Measurements from ENCODE around the gene KRT40.

DNA sequence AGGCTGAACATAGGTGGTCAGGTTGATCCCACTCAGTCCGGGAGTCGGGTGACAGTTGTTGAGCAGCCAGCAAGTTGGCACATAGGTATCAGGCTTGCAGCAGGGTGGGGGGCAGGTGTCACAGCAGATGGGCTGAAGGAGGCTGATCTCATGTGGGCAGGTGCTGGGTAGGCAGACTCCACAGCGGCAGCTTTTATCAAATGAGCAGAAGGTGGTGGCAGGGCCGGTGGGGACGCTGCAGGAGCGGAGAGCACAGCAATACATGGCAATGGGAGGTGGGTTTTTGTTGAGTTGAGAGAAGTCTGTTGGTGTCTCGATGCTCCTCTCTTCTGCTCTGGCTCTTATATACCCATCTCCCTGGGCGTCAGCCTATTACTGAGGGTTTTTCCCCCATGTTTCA is 24.7 kb upstream of the KRT40 start, which contains the start of gene KRTAP3-1:
- TF ChIP-seq, protein P1, sequence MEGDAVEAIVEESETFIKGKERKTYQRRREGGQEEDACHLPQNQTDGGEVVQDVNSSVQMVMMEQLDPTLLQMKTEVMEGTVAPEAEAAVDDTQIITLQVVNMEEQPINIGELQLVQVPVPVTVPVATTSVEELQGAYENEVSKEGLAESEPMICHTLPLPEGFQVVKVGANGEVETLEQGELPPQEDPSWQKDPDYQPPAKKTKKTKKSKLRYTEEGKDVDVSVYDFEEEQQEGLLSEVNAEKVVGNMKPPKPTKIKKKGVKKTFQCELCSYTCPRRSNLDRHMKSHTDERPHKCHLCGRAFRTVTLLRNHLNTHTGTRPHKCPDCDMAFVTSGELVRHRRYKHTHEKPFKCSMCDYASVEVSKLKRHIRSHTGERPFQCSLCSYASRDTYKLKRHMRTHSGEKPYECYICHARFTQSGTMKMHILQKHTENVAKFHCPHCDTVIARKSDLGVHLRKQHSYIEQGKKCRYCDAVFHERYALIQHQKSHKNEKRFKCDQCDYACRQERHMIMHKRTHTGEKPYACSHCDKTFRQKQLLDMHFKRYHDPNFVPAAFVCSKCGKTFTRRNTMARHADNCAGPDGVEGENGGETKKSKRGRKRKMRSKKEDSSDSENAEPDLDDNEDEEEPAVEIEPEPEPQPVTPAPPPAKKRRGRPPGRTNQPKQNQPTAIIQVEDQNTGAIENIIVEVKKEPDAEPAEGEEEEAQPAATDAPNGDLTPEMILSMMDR (IDR thresholded peaks at IDR 0.05) = no peak
- TF ChIP-seq POLR2A (IDR thresholded peaks at IDR 0.05) = no peak
